Measurements from ENCODE around the gene NRP2. TPM values are rescaled to one million over a fixed set of nuclear protein-coding genes. Genes with fewer than 3 reads are reported as not detected.

NRP2 gene
- total and polyA plus RNA-seq, 7 experiments from 2014 or later, result 0.35 to 23.7 (median 1.4) TPM

- Mint-ChIP-seq H3K4me3 (no peak overlapping the region), H3K27me3 (peaks cover 13 to 37% (median 27%) of the 10 kb centered on the region in 5 donors), H3K4me1 (peaks cover 0 to 2% (median 0%) of the 10 kb centered on the region in 7 donors), H3K9me3 (no peaks in the 10 kb centered on the region), H3K27ac (peak overlapping the region in 1 of 9 donors; percentile 13), H3K36me3 (no peaks in the 10 kb centered on the region)
- no peak for DNase-seq
- POLR2A ChIA-PET, result no interaction called here
- Histone ChIP-seq H3K4me1 (ENCODE audit: control insufficient read depth in 2 of 2, insufficient read depth in 2 of 2, low read length in 2 of 2) (no peaks in the 10 kb centered on the region), H3K4me3 (ENCODE audit: low read length) (no peak overlapping the region), H3K9me3 (ENCODE audit: control insufficient read depth in 2 of 3, low read length in 3 of 3) (no peaks in the 10 kb centered on the region), H3K27me3 (ENCODE audit: control insufficient read depth in 2 of 2, insufficient read depth in 2 of 2, low read length in 2 of 2) (no peaks in the 10 kb centered on the region), H3K27ac (ENCODE audit: low read depth, low read length) (no peak overlapping the region), H3K36me3 (ENCODE audit: control insufficient read depth in 2 of 3, insufficient read depth in 3 of 3, low read length in 3 of 3) (no peaks in the 10 kb centered on the region)
- no peak for ATAC-seq
- CTCF ChIA-PET, result interaction anchor here (0.5 kb wide), 1 partner anchor 883 kb away, joined by 3 read pairs; no protein-coding TSS in a partner anchor
- intact Hi-C loops (cut with micrococcal nuclease), result no loop called here
These were observed 77.9 kb downstream of the NRP2 start for GRCh38 chr2:205760157-205760556.

DNA sequence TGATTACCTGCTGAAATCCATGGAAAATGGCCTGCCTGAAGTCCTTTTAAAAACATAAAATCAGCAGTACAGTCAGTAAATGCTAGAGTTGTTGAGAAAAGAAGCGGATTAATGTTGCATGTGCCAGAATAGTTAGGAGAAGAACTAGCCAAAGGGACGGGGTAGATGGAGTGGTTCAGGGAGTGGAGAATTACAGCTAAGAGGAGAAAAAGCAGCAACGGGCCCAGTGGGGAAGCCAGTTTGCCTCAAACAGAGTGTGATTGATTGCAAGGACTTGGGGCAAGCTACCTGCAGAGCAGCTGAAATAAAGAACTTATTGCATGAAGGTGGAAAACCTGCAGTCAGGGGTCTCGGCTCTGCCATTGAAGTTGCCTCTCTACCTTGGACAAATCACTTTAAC, 79.1 kb downstream of the NRP2 start:
- Histone ChIP-seq H3K4me1 (ENCODE audit: control insufficient read depth in 2 of 2, insufficient read depth in 2 of 2, low read length in 2 of 2) (no peaks in the 10 kb centered on the region), H3K9me3 (ENCODE audit: control insufficient read depth in 2 of 3, low read length in 3 of 3) (no peaks in the 10 kb centered on the region), H3K36me3 (ENCODE audit: control insufficient read depth in 2 of 3, insufficient read depth in 3 of 3, low read length in 3 of 3) (no peaks in the 10 kb centered on the region), H3K4me3 (ENCODE audit: low read length) (no peak overlapping the region), H3K27ac (ENCODE audit: low read depth, low read length) (no peak overlapping the region), H3K27me3 (ENCODE audit: control insufficient read depth in 2 of 2, insufficient read depth in 2 of 2, low read length in 2 of 2) (no peaks in the 10 kb centered on the region)
- H3K4me3 Mint-ChIP-seq, result no peak overlapping the region
- intact Hi-C loops (cut with micrococcal nuclease), result no loop called here
- ChIA-PET POLR2A (interaction anchor here (0.6 to 0.7 kb wide), 2 partner anchors 39 to 343 kb away, joined by 3 read pairs; no protein-coding TSS in a partner anchor), CTCF (no interaction called here)
- no peak overlapping the region for H3K27ac Mint-ChIP-seq
- H3K9me3 Mint-ChIP-seq, result no peaks in the 10 kb centered on the region
- H3K27me3 Mint-ChIP-seq, result peaks cover 21 to 46% (median 31%) of the 10 kb centered on the region in 5 donors
- peaks cover 0 to 2% (median 0%) of the 10 kb centered on the region in 7 donors for H3K4me1 Mint-ChIP-seq
- H3K36me3 Mint-ChIP-seq, result no peaks in the 10 kb centered on the region
- no peak for DNase-seq
- ATAC-seq, result no peak

GRCh38 chr2:205762881-205763280, 80.6 kb downstream of the NRP2 start:
- Histone ChIP-seq H3K27me3 (ENCODE audit: control insufficient read depth in 2 of 2, insufficient read depth in 2 of 2, low read length in 2 of 2) (no peaks in the 10 kb centered on the region), H3K9me3 (ENCODE audit: control insufficient read depth in 2 of 3, low read length in 3 of 3) (no peaks in the 10 kb centered on the region), H3K27ac (ENCODE audit: low read depth, low read length) (no peak overlapping the region), H3K4me1 (ENCODE audit: control insufficient read depth in 2 of 2, insufficient read depth in 2 of 2, low read length in 2 of 2) (no peaks in the 10 kb centered on the region), H3K4me3 (ENCODE audit: low read length) (no peak overlapping the region), H3K36me3 (ENCODE audit: control insufficient read depth in 2 of 3, insufficient read depth in 3 of 3, low read length in 3 of 3) (no peaks in the 10 kb centered on the region)
- no peak overlapping the region for H3K4me3 Mint-ChIP-seq
- peaks cover 27 to 52% (median 31%) of the 10 kb centered on the region in 5 donors for H3K27me3 Mint-ChIP-seq
- CTCF ChIA-PET, result no interaction called here
- intact Hi-C loops (cut with micrococcal nuclease), result no loop called here
- ATAC-seq (no peak), DNase-seq (no peak)
- no peaks in the 10 kb centered on the region for H3K9me3 Mint-ChIP-seq
- H3K36me3 Mint-ChIP-seq, result no peaks in the 10 kb centered on the region
- peak overlapping the region in 3 of 9 donors; percentile 14 to 76 (median 17) for H3K27ac Mint-ChIP-seq
- POLR2A ChIA-PET, result no interaction called here
- peaks cover 0 to 8% (median 4%) of the 10 kb centered on the region in 7 donors for H3K4me1 Mint-ChIP-seq

DNA sequence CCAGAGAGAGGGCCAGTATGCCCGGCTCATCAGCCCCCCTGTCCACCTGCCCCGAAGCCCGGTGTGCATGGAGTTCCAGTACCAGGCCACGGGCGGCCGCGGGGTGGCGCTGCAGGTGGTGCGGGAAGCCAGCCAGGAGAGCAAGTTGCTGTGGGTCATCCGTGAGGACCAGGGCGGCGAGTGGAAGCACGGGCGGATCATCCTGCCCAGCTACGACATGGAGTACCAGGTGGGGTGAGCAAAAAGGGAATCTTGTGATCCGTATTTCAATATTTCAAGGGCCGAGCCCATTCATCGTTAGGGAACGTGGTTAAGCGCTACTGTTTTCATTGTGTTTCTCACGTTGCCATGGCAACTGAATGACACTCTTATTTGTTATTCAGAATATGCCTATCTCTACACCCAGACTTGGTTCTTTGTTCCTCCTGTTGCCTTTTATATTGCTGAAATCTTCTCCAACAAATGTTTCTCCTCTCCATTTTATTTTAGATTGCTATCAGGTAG, 81.5 kb downstream of the NRP2 start:
- no peak overlapping the region for H3K27ac ChIP-seq (ENCODE audit: low read depth, low read length)

DNA sequence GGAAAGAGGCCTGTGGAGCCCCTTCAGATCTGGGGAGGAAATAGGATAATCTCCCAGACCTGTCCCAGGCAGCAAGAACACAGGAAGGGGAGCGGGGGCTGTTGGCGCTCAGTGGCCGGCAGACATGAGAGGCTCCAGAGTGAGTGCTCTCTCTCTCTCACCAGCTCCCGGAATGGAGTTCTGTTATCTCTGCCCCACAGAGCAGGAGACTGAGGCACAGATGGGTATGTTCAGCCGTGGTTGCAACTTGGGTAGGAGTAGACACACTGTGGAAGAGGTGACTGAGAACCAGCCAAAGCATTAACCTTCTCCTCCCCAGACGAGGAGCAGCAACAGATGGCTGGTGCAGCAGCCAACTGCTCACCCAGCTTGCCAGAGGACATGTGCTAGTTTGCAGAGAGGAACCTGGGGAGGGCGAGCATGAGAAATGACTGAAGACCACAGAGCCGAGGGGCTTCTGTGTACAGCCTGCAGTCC, 82.0 kb downstream of the NRP2 start:
- CTCF ChIA-PET, result no interaction called here

More for the DNA sequence above, 81.5 kb downstream of the NRP2 start:
- H3K4me1 ChIP-seq (ENCODE audit: control insufficient read depth in 2 of 2, insufficient read depth in 2 of 2, low read length in 2 of 2), result no peaks in the 10 kb centered on the region
- DNase-seq, result peak in 7 of 9 donors; percentile 5 to 48 (median 14)
- H3K9me3 ChIP-seq (ENCODE audit: control insufficient read depth in 2 of 3, low read length in 3 of 3), result no peaks in the 10 kb centered on the region
- Mint-ChIP-seq H3K27me3 (peaks cover 27 to 52% (median 31%) of the 10 kb centered on the region in 5 donors), H3K4me1 (peaks cover 0 to 8% (median 4%) of the 10 kb centered on the region in 7 donors), H3K9me3 (no peaks in the 10 kb centered on the region), H3K4me3 (peak overlapping the region in 2 of 10 donors; percentile 25 to 37), H3K27ac (peak overlapping the region in 3 of 9 donors; percentile 58 to 82 (median 64)), H3K36me3 (no peaks in the 10 kb centered on the region)
- H3K36me3 ChIP-seq (ENCODE audit: control insufficient read depth in 2 of 3, insufficient read depth in 3 of 3, low read length in 3 of 3), result no peaks in the 10 kb centered on the region
- intact Hi-C loops (cut with micrococcal nuclease), result no loop called here
- ChIA-PET CTCF (no interaction called here), POLR2A (no interaction called here)
- peak; percentile 58 for ATAC-seq
- no peaks in the 10 kb centered on the region for H3K27me3 ChIP-seq (ENCODE audit: control insufficient read depth in 2 of 2, insufficient read depth in 2 of 2, low read length in 2 of 2)
- H3K4me3 ChIP-seq (ENCODE audit: low read length), result no peak overlapping the region

GRCh38 chr2:205765151-205765550, 82.8 kb downstream of the NRP2 start:
- H3K4me1 ChIP-seq (ENCODE audit: control insufficient read depth in 2 of 2, insufficient read depth in 2 of 2, low read length in 2 of 2), result no peaks in the 10 kb centered on the region
- no peak for DNase-seq
- intact Hi-C loops (cut with micrococcal nuclease), result no loop called here
- no peak overlapping the region for H3K27ac Mint-ChIP-seq
- no peaks in the 10 kb centered on the region for H3K36me3 ChIP-seq (ENCODE audit: control insufficient read depth in 2 of 3, insufficient read depth in 3 of 3, low read length in 3 of 3)
- H3K9me3 Mint-ChIP-seq, result no peaks in the 10 kb centered on the region
- no peaks in the 10 kb centered on the region for H3K36me3 Mint-ChIP-seq
- peaks cover 0 to 12% (median 8%) of the 10 kb centered on the region in 7 donors for H3K4me1 Mint-ChIP-seq
- no peak overlapping the region for H3K4me3 ChIP-seq (ENCODE audit: low read length)
- CTCF ChIA-PET, result interaction anchor here (0.7 kb wide), 1 partner anchor 1503 kb away, joined by 3 read pairs; no protein-coding TSS in a partner anchor
- H3K9me3 ChIP-seq (ENCODE audit: control insufficient read depth in 2 of 3, low read length in 3 of 3), result no peaks in the 10 kb centered on the region
- POLR2A ChIA-PET, result no interaction called here
- H3K4me3 Mint-ChIP-seq, result no peak overlapping the region
- peaks cover 27 to 54% (median 32%) of the 10 kb centered on the region in 5 donors for H3K27me3 Mint-ChIP-seq
- no peak overlapping the region for H3K27ac ChIP-seq (ENCODE audit: low read depth, low read length)
- no peak for ATAC-seq
- no peaks in the 10 kb centered on the region for H3K27me3 ChIP-seq (ENCODE audit: control insufficient read depth in 2 of 2, insufficient read depth in 2 of 2, low read length in 2 of 2)

More for the DNA sequence above, 82.0 kb downstream of the NRP2 start:
- peak overlapping the region in 3 of 9 donors; percentile 58 to 82 (median 64) for H3K27ac Mint-ChIP-seq
- no peak overlapping the region for H3K4me3 Mint-ChIP-seq
- DNase-seq (peak in 1 of 9 donors; percentile 12), ATAC-seq (no peak)
- intact Hi-C loops (cut with micrococcal nuclease), result no loop called here
- Histone ChIP-seq H3K27me3 (ENCODE audit: control insufficient read depth in 2 of 2, insufficient read depth in 2 of 2, low read length in 2 of 2) (no peaks in the 10 kb centered on the region), H3K27ac (ENCODE audit: low read depth, low read length) (no peak overlapping the region), H3K9me3 (ENCODE audit: control insufficient read depth in 2 of 3, low read length in 3 of 3) (no peaks in the 10 kb centered on the region), H3K4me3 (ENCODE audit: low read length) (no peak overlapping the region), H3K36me3 (ENCODE audit: control insufficient read depth in 2 of 3, insufficient read depth in 3 of 3, low read length in 3 of 3) (no peaks in the 10 kb centered on the region), H3K4me1 (ENCODE audit: control insufficient read depth in 2 of 2, insufficient read depth in 2 of 2, low read length in 2 of 2) (no peaks in the 10 kb centered on the region)
- H3K4me1 Mint-ChIP-seq, result peaks cover 0 to 8% (median 4%) of the 10 kb centered on the region in 7 donors
- H3K36me3 Mint-ChIP-seq, result no peaks in the 10 kb centered on the region
- no peaks in the 10 kb centered on the region for H3K9me3 Mint-ChIP-seq
- POLR2A ChIA-PET, result no interaction called here
- peaks cover 27 to 52% (median 32%) of the 10 kb centered on the region in 5 donors for H3K27me3 Mint-ChIP-seq
